GM23248 (cell line): ENCODE results near the gene IKZF1. TPM values are rescaled to one million over a fixed set of nuclear protein-coding genes. Genes with fewer than 3 reads are reported as not detected.

ENCODE experiments used
- DNase-seq: peaks from one replicate; pipeline ENCODE4 v3.0.0-alpha.2; 2015
- H2AFZ ChIP-seq: fragments of 200-600 bp; sonication (generic); 2 replicates; pipeline ENCODE4 v1.6.1; 2016; ENCODE audit warnings: antibody characterized with exemption
- H3F3A ChIP-seq: fragments of 200-600 bp; sonication (generic); 2 replicates; pipeline ENCODE4 v1.6.1; 2016; ENCODE audit warnings: mild to moderate bottlenecking, antibody characterized with exemption, mixed run types; ENCODE audit not compliant: insufficient read depth
- H3K27ac ChIP-seq: fragments of 200-600 bp; sonication (generic); 2 replicates; pipeline ENCODE4 v1.5.1; 2016; ENCODE audit warnings: mild to moderate bottlenecking
- H3K27me3 ChIP-seq: fragments of 200-600 bp; sonication (generic); replicated peaks from 2 replicates; pipeline ENCODE4 v1.6.1; 2016; ENCODE audit warnings: mild to moderate bottlenecking; ENCODE audit not compliant: insufficient read depth
- H3K36me3 ChIP-seq: fragments of 200-600 bp; sonication (generic); 2 replicates; pipeline ENCODE4 v1.6.1; 2016; ENCODE audit warnings: low read depth, mild to moderate bottlenecking
- H3K4me1 ChIP-seq: fragments of 200-600 bp; sonication (generic); 2 replicates; pipeline ENCODE4 v1.6.1; 2016; ENCODE audit warnings: mild to moderate bottlenecking; ENCODE audit not compliant: insufficient read depth
- H3K4me2 ChIP-seq: fragments of 200-600 bp; sonication (generic); one replicate; pipeline ENCODE4 v1.6.1; 2016; ENCODE audit warnings: mild to moderate bottlenecking; ENCODE audit not compliant: unreplicated experiment
- H3K4me3 ChIP-seq: fragments of 200-600 bp; sonication (generic); 2 replicates; pipeline ENCODE4 v1.5.1; 2016; ENCODE audit warnings: mild to moderate bottlenecking
- H3K79me2 ChIP-seq: fragments of 200-600 bp; sonication (generic); 2 replicates; pipeline ENCODE4 v1.6.1; 2016; ENCODE audit warnings: mild to moderate bottlenecking; ENCODE audit not compliant: insufficient read depth
- H3K9ac ChIP-seq: fragments of 200-600 bp; sonication (generic); 2 replicates; pipeline ENCODE4 v1.6.1; 2016; ENCODE audit warnings: mild to moderate bottlenecking
- H3K9me2 ChIP-seq: fragments of 200-600 bp; sonication (generic); 2 replicates; pipeline ENCODE4 v1.6.1; 2016; ENCODE audit warnings: mixed run types, mild to moderate bottlenecking, moderate library complexity; ENCODE audit not compliant: insufficient read depth
- H3K9me3 ChIP-seq: fragments of 200-600 bp; sonication (generic); one replicate; pipeline ENCODE4 v1.6.1; 2017; ENCODE audit warnings: low read depth
- H4K20me1 ChIP-seq: fragments of 200-600 bp; sonication (generic); 2 replicates; pipeline ENCODE4 v1.6.0; 2016; ENCODE audit not compliant: insufficient read depth
- EZH2 ChIP-seq: fragments of 200-600 bp; sonication (generic); IDR thresholded peaks from 2 replicates; pipeline ENCODE4 v1.6.1; 2018; ENCODE audit warnings: antibody characterized with exemption, mild to moderate bottlenecking; ENCODE audit not compliant: insufficient read depth, poor library complexity, severe bottlenecking
- EZH2phosphoT487 ChIP-seq: fragments of 200-600 bp; sonication (generic); IDR thresholded peaks from 2 replicates; pipeline ENCODE4 v1.6.1; 2018; ENCODE audit warnings: antibody characterized with exemption, moderate library complexity, mild to moderate bottlenecking, low read depth; ENCODE audit not compliant: insufficient read depth
- WGBS, 2 experiments: methylation state at CpG; one replicate each; pipeline ENCODE4 v1.1.6; 2015 to 2017; ENCODE audit warnings: low lambda C conversion rate in 2 of 2, low coverage in 1 of 2; ENCODE audit errors: missing lambda C conversion rate in 2 of 2; 5-methylcytosine and 5-hydroxymethylcytosine counted together
- in situ Hi-C: fragments of 300-500 bp; cut with MboI; formaldehyde crosslinking; loops from 2 replicates; pipeline ENCODE4 v1.15.0; 2020
- polyA plus RNA-seq: library from polyadenylated mRNA; unstranded; fragments of >200 nt; fragmentation: Nextera tagmentation; extraction: Ambion mirVana; gene quantifications from 2 replicates; pipeline ENCODE4 v1.2.1, GENCODE V29; 2016
- total RNA-seq: library from RNA; depleted of rRNA; stranded (reverse); fragments of >200 nt; shearing (Covaris generic); gene quantifications from 2 replicates; pipeline ENCODE4 v1.2.3, GENCODE V29; 2014

The IKZF1 gene
- total and polyA plus RNA-seq, 2 experiments from 2014 or later = not detected

DNA sequence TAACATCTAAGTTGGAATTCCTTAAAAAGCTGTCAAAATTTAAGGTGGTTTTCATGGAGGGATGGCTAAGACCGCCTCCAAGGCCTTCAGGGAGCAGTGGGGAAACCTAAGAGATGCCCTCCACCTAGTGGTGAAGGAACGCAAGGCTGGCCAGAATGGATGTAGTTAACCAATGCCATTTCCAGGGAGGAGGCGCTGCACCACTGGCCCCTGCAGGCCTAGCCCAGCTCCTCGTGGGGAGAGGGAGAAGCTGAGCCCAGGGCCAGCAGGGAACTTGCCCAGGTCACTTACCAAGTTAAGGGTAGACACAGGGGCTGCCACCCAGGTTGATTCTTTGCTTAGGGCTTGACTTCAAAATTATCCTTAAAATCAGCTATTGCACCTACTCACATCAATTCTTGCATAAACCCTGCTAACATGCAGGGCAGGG is 113.6 kb downstream of the IKZF1 start:
- Histone ChIP-seq H3K79me2 (no peaks in the 10 kb centered on the region), H3K9me2 (no peaks in the 10 kb centered on the region), H3K27ac (no peak overlapping the region), H4K20me1 (no peaks in the 10 kb centered on the region), H3K9me3 (no peaks in the 10 kb centered on the region), H3K36me3 (no peaks in the 10 kb centered on the region), H3K4me3 (no peak overlapping the region), H3K4me1 (no peaks in the 10 kb centered on the region), H3K9ac (no peak overlapping the region), H2AFZ (no peak overlapping the region), H3K27me3 (0 out of 2 replicates have a peak, but pooled peaks cover 14% of the 10 kb centered on the region), H3K4me2 (no peak overlapping the region), H3F3A (no peaks in the 10 kb centered on the region)
- TF ChIP-seq EZH2 (no peak), EZH2phosphoT487 (no peak)
- WGBS, 2 experiments = 1 to 9% methylated on average over 4 of the region's 4 CpGs
- peak; percentile 88 for DNase-seq
- in situ Hi-C loops = loop anchor here (10.0 kb wide), 1 partner anchor 213 kb away; no protein-coding TSS in a partner anchor

DNA sequence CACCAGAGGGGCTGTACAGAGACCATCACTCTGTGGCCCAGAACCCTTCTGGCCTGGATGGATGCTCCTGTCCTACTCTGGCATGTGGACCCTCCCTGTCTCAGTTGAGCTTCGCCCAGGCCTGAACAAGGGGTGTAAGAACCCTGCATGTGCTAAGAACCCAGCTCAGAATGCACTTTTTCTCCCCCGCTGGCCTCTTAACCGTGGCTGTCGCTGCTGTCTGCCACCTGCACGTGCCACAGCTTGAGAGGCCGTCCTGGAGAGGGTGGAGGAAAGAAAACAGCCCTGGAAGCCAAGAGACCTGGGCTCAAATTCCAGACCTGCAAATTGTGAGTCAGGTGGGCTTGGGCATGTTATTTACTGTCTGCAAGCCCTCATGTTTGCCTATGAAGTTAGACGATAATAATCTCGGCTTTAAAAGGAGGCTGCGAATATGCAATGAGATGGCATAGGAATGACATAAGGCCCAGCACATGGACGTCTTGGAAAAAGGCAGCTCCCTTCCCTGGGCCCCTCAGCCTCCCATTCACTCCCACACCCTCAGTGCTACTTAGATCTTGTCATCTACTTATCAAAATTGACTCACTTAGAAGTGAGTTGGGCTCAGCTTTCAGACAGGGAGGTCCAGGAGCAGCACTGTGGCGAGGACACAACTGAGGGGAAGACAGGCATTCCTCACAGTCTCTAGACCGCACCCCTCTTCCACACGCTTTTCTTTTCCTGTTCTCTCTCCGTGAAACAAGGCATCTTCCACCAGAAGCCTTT is 114.2 kb downstream of the IKZF1 start:
- no peaks in the 10 kb centered on the region for H3K4me1 ChIP-seq
- in situ Hi-C loops = loop anchor here (10.0 kb wide), 1 partner anchor 214 kb away; no protein-coding TSS in a partner anchor
- H3K27ac ChIP-seq = no peak overlapping the region
- TF ChIP-seq EZH2phosphoT487 (no peak), EZH2 (no peak)
- H4K20me1 ChIP-seq = no peaks in the 10 kb centered on the region
- no peaks in the 10 kb centered on the region for H3K9me3 ChIP-seq
- DNase-seq = no peak
- H3K79me2 ChIP-seq = no peaks in the 10 kb centered on the region
- no peak overlapping the region for H3K9ac ChIP-seq
- H3F3A ChIP-seq = no peaks in the 10 kb centered on the region
- H3K27me3 ChIP-seq = 0 out of 2 replicates have a peak, but pooled peaks cover 14% of the 10 kb centered on the region
- WGBS, 2 experiments = 57 to 59% methylated on average over 14 of the region's 14 CpGs
- no peak overlapping the region for H3K4me3 ChIP-seq
- no peaks in the 10 kb centered on the region for H3K36me3 ChIP-seq
- H3K4me2 ChIP-seq = no peak overlapping the region
- H2AFZ ChIP-seq = no peak overlapping the region
- no peaks in the 10 kb centered on the region for H3K9me2 ChIP-seq

DNA sequence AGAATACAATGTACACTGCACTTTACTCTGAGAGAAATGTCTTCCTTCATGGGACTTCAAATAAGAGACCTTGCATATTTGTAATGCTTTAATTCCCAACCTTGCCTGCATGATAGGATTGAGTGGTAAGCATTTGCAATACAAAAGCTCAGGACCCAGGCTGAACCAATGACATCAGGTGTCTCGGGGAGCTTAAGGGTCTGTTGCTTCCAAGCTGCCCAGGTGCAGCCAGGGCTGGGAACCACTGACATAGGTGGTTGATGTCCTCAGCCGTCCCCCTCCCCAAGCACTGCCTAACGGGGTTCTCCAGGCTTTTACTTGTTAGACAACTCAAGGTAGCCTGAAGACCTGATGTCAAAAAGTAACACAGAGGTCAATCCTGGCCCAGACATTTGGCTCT is 116.5 kb downstream of the IKZF1 start:
- H3K79me2 ChIP-seq = no peaks in the 10 kb centered on the region
- H3F3A ChIP-seq = no peaks in the 10 kb centered on the region
- no peak overlapping the region for H3K4me2 ChIP-seq
- H3K9ac ChIP-seq = no peak overlapping the region
- 0 out of 2 replicates have a peak, but pooled peaks cover 8% of the 10 kb centered on the region for H3K27me3 ChIP-seq
- no peaks in the 10 kb centered on the region for H3K36me3 ChIP-seq
- DNase-seq = no peak
- H3K9me3 ChIP-seq = no peaks in the 10 kb centered on the region
- WGBS, 2 experiments = 34% methylated on average over 3 of the region's 3 CpGs
- H3K4me3 ChIP-seq = no peak overlapping the region
- H3K27ac ChIP-seq = no peak overlapping the region
- H4K20me1 ChIP-seq = no peaks in the 10 kb centered on the region
- H3K9me2 ChIP-seq = no peaks in the 10 kb centered on the region
- TF ChIP-seq EZH2 (no peak), EZH2phosphoT487 (no peak)
- no peaks in the 10 kb centered on the region for H3K4me1 ChIP-seq
- no peak overlapping the region for H2AFZ ChIP-seq
- in situ Hi-C loops = no loop called here

DNA sequence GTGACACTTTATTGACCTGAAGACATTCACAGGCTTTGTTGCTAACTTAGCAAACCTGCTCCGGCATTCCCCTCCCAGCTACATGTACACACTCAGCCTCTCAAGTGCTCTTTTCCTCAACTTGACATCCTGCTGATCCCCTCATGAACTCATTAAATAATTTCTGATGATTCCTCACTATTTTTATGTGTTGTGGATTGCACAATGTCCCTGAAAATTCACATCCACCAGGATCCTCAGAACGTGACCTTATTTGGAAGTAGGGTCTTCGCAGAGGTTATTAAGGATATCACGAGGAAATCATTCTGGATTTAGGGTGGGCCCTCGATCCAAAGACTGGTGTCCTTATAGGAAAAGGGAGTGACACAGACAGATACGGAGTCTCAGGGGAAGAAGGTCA is 118.3 kb downstream of the IKZF1 start:
- Histone ChIP-seq H3K27ac (no peak overlapping the region), H3K9me2 (no peaks in the 10 kb centered on the region), H3K79me2 (no peaks in the 10 kb centered on the region), H4K20me1 (no peaks in the 10 kb centered on the region), H3K4me2 (no peak overlapping the region), H3K9me3 (no peaks in the 10 kb centered on the region), H3F3A (no peaks in the 10 kb centered on the region), H3K36me3 (no peaks in the 10 kb centered on the region), H3K9ac (no peak overlapping the region), H3K27me3 (no peaks in the 10 kb centered on the region), H3K4me3 (no peak overlapping the region), H2AFZ (no peak overlapping the region), H3K4me1 (no peaks in the 10 kb centered on the region)
- in situ Hi-C loops = no loop called here
- no peak for DNase-seq
- WGBS, 2 experiments = 75 to 80% methylated on average over 6 of the region's 6 CpGs
- TF ChIP-seq EZH2 (no peak), EZH2phosphoT487 (no peak)

DNA sequence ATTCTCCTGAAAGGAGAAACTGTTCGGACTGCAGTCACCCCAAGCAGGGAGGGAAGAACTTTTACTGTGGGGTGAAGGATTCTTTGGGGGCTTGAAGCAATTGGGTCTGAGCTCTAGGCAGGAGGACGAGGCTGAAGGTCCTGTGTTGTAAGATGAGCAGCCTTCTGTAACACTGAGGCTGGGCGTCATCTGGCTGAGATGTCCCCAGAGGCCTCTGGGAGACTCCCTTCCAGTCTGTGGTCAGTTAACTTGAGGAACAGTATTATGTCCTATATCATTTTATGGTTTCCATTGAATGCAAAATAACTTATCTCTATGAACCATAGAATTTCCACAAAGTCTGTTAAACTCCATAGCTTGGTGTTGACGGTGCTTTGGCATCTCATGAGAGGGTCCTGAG is 119.3 kb downstream of the IKZF1 start:
- Histone ChIP-seq H3K9ac (no peak overlapping the region), H3K79me2 (no peaks in the 10 kb centered on the region), H3F3A (no peaks in the 10 kb centered on the region), H4K20me1 (no peaks in the 10 kb centered on the region), H3K4me1 (no peaks in the 10 kb centered on the region), H2AFZ (no peak overlapping the region), H3K27me3 (no peaks in the 10 kb centered on the region), H3K4me2 (no peak overlapping the region), H3K36me3 (no peaks in the 10 kb centered on the region), H3K27ac (no peak overlapping the region), H3K9me3 (no peaks in the 10 kb centered on the region), H3K9me2 (no peaks in the 10 kb centered on the region), H3K4me3 (no peak overlapping the region)
- 38 to 40% methylated on average over 4 of the region's 4 CpGs for WGBS, 2 experiments
- DNase-seq = no peak
- TF ChIP-seq EZH2 (no peak), EZH2phosphoT487 (no peak)
- in situ Hi-C loops = no loop called here
